Prostate gland (tissue), 2 donors: Measurements from ENCODE around the gene RYR2. TPM values are rescaled to one million over a fixed set of nuclear protein-coding genes. Genes with fewer than 3 reads are reported as not detected.

Source experiments
- DNase-seq: peaks from one replicate; pipeline ENCODE4 v3.0.0-alpha.2; 2019; ENCODE audit warnings: low spot score
- H3K27ac ChIP-seq, 2 donors: fragments of 200-600 bp; sonication (generic); 2 replicates each; pipeline ENCODE4 v1.5.1; 2017 to 2019
- H3K27me3 ChIP-seq: fragments of 200-600 bp; sonication (generic); replicated peaks from 2 replicates; pipeline ENCODE4 v1.5.1; 2019; ENCODE audit not compliant: insufficient read depth
- H3K36me3 ChIP-seq, 2 donors: fragments of 200-600 bp; sonication (generic); 1 replicate in 1 of 2; 2 replicates in 1 of 2; pipeline versions ENCODE4 v1.5.1 to v1.8.1; 2017 to 2019
- H3K4me1 ChIP-seq: fragments of 200-600 bp; sonication (generic); replicated peaks from 2 replicates; pipeline ENCODE4 v1.5.1; 2019
- H3K4me3 ChIP-seq, 2 donors: fragments of 200-600 bp; sonication (generic); 2 replicates each; pipeline ENCODE4 v1.5.1; 2017 to 2019
- H3K9me3 ChIP-seq: fragments of 200-600 bp; sonication (generic); 2 replicates; pipeline ENCODE4 v1.5.1; 2017
- CTCF ChIP-seq, 4 experiments: fragments of 200-600 bp in 2 of 4; fragments of 450-650 bp in 2 of 4; sonication (generic) in 2 of 4; IDR thresholded peaks; 1 replicate in 3 of 4; 2 replicates in 1 of 4; pipeline ENCODE4 v1.5.1; 2016 to 2019; ENCODE audit warnings: antibody characterized with exemption in 4 of 4, mild to moderate bottlenecking in 2 of 4, moderate library complexity in 2 of 4
- POLR2A ChIP-seq: fragments of 450-650 bp; IDR thresholded peaks from one replicate; pipeline ENCODE4 v1.6.1; 2016; ENCODE audit warnings: antibody characterized with exemption, mild to moderate bottlenecking
- POLR2AphosphoS5 ChIP-seq: sonication (generic); formaldehyde crosslinking; IDR thresholded peaks from one replicate; pipeline ENCODE4 v1.6.1; 2017; ENCODE audit warnings: antibody characterized with exemption
- WGBS: methylation state at CpG from one replicate; pipeline ENCODE4 v1.1.5; 2018; 5-methylcytosine and 5-hydroxymethylcytosine counted together
- intact Hi-C: fragments of 100-400 bp; cut with DNase I; formaldehyde crosslinking; loops from one replicate; pipeline ENCODE4 v1.14.2; 2022
- total RNA-seq, 2 donors: library from RNA; depleted of rRNA; stranded (reverse); fragments of >200 nt; gene quantifications; one replicate each; pipeline ENCODE4 v1.1.0, GENCODE V29; 2016

Gene RYR2
- total RNA-seq, 2 donors from 2014 or later = 2.9 to 6.7 TPM

DNA sequence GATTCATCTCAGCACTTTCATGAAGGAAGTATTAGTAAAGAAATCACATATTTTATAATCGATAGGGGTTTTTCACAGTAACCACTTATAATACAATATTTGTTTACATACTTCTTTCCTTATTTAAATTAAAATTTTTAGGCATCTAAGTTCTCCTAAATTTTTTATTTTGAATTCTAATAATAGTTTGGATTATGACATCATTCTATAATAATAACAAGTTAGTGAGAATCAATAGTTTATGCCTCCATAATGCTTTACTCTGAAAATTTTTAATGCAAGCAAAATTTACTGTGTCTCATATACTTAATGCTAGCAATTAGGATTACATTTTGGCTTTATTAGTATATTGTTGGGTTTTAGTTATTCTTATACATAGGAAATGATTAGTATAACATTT, 596.6 kb downstream of the RYR2 start:
- no peak for DNase-seq
- H3K27ac ChIP-seq = no peak overlapping the region
- TF ChIP-seq POLR2A (no peak), POLR2AphosphoS5 (no peak), CTCF (IDR thresholded peaks at IDR 0.05) (no peak)
- WGBS = 98% methylated on average over 1 of the region's 1 CpG
- H3K9me3 ChIP-seq = no peaks in the 10 kb centered on the region
- no peak overlapping the region for H3K4me3 ChIP-seq
- intact Hi-C loops = no loop called here
- H3K4me1 ChIP-seq = no peaks in the 10 kb centered on the region
- H3K36me3 ChIP-seq = no peaks in the 10 kb centered on the region
- H3K27me3 ChIP-seq = no peaks in the 10 kb centered on the region

- Histone ChIP-seq H3K27me3 (no peaks in the 10 kb centered on the region), H3K4me1 (no peaks in the 10 kb centered on the region), H3K9me3 (no peaks in the 10 kb centered on the region), H3K27ac (no peak overlapping the region), H3K36me3 (no peaks in the 10 kb centered on the region), H3K4me3 (no peak overlapping the region)
- 86% methylated on average over 2 of the region's 2 CpGs for WGBS
- intact Hi-C loops = no loop called here
- no peak for DNase-seq
- TF ChIP-seq POLR2A = no peak
- no peak for TF ChIP-seq CTCF (IDR thresholded peaks at IDR 0.05)
Measured at GRCh38 chr1:237640011-237640671, 598.2 kb downstream of the RYR2 start.

DNA sequence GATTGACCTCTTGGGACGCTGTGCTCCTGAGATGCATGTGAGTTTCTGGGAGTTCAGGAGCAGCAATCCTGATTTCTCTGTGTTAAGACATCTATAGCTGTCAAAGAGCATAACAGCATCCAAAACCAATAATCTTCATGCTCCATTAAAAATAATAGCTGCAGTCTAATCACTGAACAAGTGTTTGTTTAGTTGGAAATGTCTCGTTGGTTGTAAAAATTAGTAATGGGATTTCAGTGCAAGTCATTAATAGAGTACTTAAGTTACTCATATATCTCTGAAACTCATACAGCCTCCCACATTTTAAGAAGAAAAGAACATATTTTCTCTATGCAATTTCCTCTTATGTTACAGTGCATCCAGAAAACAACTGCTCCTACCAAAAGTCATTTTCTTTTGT, 599.0 kb downstream of the RYR2 start:
- H3K27me3 ChIP-seq = no peaks in the 10 kb centered on the region
- DNase-seq = no peak
- intact Hi-C loops = no loop called here
- H3K4me1 ChIP-seq = no peaks in the 10 kb centered on the region
- H3K9me3 ChIP-seq = no peaks in the 10 kb centered on the region
- H3K36me3 ChIP-seq = no peaks in the 10 kb centered on the region
- H3K27ac ChIP-seq = no peak overlapping the region
- H3K4me3 ChIP-seq = no peak overlapping the region
- TF ChIP-seq POLR2A = no peak
- no peak for TF ChIP-seq CTCF (IDR thresholded peaks at IDR 0.05)
- TF ChIP-seq POLR2AphosphoS5 = no peak
- WGBS = 37% methylated on average over 2 of the region's 2 CpGs

- Histone ChIP-seq H3K27me3 (no peaks in the 10 kb centered on the region), H3K36me3 (no peaks in the 10 kb centered on the region), H3K27ac (no peak overlapping the region), H3K9me3 (no peaks in the 10 kb centered on the region), H3K4me1 (no peaks in the 10 kb centered on the region), H3K4me3 (no peak overlapping the region)
- TF ChIP-seq POLR2AphosphoS5 = no peak
- no peak for TF ChIP-seq POLR2A
- TF ChIP-seq CTCF (IDR thresholded peaks at IDR 0.05) = no peak
- no peak for DNase-seq
- intact Hi-C loops = no loop called here
Measured at GRCh38 chr1:237650809-237651208, 608.8 kb downstream of the RYR2 start.

- Histone ChIP-seq H3K36me3 (no peaks in the 10 kb centered on the region), H3K9me3 (no peaks in the 10 kb centered on the region), H3K27me3 (no peaks in the 10 kb centered on the region), H3K4me1 (no peaks in the 10 kb centered on the region), H3K4me3 (no peak overlapping the region), H3K27ac (no peak overlapping the region)
- intact Hi-C loops = no loop called here
- WGBS = 88% methylated on average over 2 of the region's 2 CpGs
- DNase-seq = no peak
- no peak for TF ChIP-seq CTCF (IDR thresholded peaks at IDR 0.05)
Measured at GRCh38 chr1:237655778-237656177, 613.8 kb downstream of the RYR2 start.
